ENCODE results near the gene MORC3.
"Not testable (repeated sequence)": the region's sequence is repeated elsewhere in the genome, so short reads cannot be mapped to it uniquely, and the experiment has no call there.

Gene MORC3, protein sequence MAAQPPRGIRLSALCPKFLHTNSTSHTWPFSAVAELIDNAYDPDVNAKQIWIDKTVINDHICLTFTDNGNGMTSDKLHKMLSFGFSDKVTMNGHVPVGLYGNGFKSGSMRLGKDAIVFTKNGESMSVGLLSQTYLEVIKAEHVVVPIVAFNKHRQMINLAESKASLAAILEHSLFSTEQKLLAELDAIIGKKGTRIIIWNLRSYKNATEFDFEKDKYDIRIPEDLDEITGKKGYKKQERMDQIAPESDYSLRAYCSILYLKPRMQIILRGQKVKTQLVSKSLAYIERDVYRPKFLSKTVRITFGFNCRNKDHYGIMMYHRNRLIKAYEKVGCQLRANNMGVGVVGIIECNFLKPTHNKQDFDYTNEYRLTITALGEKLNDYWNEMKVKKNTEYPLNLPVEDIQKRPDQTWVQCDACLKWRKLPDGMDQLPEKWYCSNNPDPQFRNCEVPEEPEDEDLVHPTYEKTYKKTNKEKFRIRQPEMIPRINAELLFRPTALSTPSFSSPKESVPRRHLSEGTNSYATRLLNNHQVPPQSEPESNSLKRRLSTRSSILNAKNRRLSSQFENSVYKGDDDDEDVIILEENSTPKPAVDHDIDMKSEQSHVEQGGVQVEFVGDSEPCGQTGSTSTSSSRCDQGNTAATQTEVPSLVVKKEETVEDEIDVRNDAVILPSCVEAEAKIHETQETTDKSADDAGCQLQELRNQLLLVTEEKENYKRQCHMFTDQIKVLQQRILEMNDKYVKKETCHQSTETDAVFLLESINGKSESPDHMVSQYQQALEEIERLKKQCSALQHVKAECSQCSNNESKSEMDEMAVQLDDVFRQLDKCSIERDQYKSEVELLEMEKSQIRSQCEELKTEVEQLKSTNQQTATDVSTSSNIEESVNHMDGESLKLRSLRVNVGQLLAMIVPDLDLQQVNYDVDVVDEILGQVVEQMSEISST

DNA sequence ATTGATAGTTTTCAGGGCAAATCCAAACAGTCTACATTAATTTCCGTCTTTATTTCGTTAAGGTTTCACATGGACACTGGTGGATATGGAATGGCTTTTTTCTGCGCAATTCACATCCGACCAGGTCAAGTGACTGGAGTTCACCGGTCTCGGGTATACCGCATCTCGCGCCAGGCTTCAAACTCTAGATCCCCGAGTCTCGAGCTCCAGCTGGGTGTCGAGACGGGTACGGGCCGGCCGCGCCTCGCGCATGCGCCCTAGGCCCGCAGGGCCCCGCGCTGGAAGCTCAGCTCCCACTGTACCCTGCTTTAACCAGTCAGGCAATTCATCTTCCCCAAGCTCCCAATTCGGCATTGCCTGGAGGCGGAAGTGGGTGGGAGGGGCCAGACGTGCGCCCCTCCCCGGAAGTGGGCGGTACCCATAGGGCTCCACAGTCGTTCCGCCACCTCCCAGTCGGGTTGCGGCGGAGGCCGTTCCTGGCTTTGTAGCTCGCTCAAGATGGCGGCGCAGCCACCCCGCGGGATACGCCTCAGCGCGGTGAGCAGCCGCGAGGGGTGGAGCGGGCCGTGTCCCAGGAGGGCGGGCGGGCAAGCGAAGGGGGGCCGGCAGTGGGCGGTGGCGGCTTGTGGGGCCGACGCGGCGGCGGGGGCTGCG, at the start of gene MORC3:
Gene MORC3 (plus strand): TSS at position 431 of the 654 bp plus-strand sequence. CDS start 68 bp downstream, at position 499.
- peak; percentile 99 for DNase-seq

DNA sequence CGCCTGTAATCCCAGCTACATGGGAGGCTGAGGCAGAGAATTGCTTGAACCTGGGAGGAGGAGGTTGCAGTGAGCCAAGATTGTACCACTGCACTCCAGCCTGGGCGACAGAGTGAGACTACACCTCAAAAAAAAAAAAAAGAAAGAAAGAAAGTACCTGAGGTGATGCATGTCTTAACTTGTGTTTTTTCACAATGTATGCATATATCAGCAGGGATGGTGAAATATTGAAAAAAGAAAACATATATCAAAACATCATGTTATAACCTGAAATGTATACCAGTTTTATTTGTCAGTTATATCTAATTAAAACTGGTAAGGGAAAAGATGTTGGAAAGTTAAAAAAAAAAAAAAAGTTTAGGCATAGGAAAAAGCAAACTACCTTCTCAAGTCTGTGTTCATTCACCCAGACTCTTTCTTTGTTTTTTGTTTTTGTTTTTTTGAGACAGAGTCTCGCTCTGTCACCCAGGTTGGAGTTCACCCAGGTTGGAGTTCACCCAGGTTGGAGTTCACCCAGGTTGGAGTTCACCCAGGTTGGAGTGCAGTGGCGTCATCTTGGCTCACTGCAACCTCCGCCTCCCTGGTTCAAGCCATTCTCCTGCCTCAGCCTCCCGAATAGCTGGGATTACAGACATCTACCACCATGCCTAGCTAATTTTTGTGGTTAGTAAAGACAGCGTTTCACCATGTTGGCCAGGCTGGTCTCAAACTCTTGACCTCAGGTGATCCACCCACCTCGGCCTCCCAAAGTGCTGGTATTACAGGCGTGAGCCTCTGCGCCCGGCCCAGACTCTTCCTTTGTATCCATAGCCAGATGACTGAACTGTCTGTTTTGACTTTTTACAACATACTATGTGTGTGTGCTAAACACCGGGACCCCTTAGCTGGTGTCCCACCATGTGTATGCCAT, 49.0 kb upstream of the MORC3 start:
- not testable (repeated sequence) for DNase-seq

DNA sequence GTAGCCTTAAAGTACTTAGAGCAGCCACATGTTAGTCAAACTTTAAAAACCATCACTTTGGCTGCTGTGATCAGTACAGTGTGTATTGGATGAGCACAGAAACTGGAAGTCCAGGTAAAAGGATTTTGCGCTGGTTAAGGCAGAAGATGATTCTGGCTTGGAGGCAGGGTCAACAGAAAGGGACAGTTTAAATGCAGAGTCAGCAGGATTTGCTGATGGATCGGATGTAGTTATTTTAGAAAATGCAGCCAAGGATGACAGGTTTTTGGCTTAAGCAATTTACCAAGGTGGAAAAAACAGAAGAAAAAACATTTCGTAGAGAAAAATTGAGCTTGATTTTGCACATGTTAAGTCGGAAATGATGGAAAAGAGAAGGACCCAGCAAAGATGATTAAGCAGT, 45.9 kb upstream of the MORC3 start:
- no peak for DNase-seq

DNA sequence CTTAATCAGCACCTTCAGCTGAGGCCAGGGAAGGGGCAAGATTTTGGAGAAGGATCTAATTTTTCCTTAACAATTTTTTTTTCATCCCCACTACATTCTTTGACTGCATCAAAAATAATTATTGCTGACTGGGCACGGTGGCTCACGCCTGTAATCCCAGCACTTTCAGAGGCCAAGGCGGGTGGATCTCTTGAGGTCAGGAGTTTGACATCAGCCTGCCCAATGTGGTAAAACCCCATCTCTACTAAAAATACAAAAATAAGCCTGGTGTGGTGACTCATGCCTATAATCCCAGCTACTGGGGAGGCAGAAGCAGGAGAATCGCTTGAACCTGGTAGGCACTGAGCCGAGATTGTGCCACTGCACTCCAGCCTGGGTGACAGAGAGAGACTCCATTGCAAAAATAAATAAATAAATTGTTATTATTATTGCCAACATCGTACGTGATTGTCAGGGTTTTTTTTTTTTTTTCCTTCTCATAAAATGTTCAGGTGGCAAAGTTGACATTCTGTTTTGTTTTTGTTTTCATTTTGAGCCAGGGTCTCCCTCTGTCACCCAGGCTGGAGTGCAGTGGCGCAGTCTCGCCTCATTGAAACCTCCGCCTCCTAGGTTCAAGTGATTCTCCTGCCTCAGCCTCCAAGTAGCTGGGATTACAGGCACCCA, 37.3 kb upstream of the MORC3 start:
- no peak for DNase-seq

DNA sequence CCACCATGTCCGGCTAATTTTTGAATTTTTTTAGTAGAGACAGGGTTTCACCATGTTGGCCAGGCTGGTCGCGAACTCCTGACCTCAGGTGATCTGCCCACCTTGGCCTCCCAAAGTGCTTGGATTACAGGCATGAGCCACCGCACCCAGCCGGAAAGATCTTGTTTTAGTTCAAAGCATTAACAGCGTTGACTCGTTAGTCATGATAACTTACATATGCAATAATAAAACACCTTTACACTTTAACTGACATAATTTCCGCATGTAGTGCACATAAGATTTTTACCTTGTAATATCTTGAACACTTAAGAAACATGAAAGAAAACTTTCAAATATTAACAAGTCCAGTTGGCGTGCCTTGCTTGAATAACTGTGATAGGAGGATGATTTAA, 36.8 kb upstream of the MORC3 start:
- DNase-seq: not testable (repeated sequence)

DNA sequence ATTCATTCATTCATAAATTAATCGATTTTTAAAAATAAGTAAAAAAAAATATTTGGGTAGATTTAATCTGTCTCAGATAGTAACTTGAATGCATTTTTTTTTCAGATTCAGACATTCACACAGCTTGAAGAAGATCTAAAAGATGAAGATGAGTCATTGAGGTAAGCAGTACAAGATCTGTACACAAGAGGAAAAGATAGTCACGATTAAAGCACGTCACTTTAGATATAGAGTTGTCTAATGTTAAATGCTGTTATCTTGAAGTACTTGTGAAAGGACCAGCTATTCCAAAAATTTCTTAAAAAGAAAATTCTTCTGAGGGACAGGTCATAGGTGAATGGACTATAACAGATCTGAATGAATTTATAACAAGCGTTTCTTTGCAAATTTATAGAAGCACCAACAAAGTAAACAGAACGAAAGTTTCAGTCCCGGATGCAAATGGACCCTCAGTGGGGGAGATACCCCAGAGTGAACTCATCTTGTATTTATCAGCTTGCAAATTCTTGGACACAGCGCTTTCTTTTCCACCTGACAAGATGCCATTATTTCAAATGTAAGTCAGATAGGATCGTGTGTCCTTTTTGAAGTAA, 31.2 kb upstream of the MORC3 start:
- no peak for DNase-seq

DNA sequence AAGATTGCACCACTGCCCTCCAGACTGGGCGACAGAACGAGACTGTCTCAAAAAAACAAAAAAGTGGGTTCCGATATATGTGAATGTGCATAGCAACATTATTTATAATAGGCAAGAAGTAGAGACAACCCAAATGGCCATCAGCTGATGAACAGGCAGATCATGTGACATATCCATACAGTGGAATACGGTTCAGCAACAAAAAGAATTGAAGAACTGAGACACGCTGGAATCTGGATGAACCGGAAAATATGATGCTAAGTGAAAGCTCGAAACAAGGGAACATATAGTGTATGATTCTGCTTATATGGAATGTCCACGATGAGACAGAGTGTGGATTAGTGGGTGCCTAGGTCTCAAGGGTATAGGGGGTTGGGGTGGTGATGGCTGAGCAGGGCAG, 28.5 kb upstream of the MORC3 start:
- no peak for DNase-seq

DNA sequence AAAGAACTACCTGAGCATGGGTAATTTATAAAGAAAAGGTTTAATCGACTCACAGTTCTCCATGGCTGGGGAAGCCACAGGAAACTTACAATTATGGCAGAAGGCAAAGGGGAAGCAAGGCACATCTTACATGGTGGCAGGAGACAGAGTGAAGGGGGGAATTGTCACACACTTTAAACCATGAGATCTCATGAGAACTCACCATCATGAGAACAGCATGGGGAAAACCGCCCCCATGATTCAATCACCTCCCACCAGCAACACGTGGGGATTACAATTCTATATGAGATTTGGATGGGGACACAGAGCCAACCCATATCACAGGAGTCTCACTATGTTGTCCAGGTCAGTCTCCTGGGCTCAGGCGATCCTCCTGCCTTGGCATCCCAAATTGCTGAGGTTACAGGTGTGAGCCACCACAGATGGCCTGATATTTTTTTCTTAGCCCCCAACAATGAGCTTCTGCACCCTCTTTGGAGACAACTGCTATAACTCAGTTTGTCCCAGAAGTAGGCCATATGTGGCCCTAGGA, 22.5 kb upstream of the MORC3 start:
- DNase-seq: no peak

DNA sequence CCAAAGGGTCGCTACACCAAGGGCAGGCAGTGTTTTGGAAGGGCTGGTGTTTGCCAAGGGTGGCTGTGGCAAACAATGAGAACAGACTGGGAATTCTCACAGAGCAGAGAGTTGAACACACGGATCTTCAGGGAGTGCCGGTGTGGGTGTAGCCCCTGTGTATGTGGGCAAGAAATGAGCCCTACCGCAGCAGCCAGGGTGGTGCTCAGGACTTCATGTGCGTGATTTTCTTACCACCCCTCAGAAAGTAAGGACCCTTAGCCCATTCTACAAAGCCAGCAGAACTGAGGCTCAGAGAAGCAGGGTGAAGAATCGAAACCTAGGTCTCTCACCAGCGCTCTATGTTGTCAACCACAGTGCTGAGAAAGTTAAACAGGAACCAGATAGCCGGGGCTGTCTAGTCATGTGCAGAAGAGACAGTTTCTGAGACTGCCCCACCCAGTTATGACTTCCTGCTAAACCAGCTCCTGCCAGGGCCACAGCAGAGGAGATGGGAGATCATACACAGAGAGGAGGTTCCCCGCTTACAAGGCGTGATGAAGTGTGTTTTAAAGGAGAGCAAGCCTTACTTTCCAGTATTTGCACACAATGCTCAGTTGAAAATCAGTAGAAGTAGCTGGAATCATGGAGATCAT, 21.9 kb upstream of the MORC3 start:
- DNase-seq: peak; percentile 72

DNA sequence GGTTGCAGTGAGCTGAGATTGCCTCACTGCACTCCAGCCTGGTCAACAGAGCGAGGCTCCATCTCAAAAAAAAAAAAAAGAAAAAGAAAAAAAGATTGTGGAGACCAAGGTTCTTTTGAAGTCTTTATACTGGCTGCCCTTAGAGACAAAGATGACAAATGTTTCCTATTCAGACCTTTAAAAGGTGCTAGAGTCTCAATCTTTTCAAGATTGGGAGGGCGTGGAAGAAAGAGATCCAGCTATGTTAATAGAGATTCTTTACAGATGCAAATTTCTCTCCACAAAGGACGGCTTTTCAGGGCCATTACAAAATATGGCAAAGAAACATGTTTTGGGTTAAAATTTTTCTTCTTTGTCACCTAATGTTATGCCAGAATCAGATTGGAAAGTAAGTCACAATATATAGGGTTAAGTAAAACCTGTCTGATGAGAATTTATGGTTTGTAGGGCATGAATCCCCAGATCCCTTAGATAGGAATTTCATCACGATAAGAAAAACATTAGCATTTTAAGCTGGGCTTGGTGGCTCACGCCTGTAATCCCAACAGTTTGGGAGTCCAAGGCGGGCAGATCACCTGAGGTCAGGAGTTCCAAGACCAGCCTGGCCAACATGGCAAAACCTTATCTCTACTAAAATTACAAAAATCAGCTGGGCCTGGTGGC, 13.0 kb upstream of the MORC3 start:
- DNase-seq: no peak

DNA sequence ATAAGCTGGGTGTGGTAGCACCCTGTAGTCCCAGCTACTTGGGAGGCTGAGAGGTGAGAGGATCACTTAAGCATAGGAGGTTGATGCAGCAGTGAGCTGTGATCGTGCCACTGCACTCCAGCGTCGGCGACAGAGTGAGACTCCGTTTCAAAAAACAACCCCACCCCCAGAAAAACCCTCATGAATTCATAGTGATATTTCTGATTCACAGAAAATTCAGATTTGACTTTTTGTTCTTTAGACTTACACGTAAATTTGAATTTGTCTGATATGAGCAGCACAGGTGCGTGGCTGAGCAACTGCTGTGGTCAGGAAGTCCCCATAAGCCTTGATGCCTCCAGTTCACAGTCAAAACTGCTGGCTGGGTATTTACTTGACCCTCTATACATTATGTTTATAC, 10.0 kb upstream of the MORC3 start:
- peak; percentile 67 for DNase-seq

DNA sequence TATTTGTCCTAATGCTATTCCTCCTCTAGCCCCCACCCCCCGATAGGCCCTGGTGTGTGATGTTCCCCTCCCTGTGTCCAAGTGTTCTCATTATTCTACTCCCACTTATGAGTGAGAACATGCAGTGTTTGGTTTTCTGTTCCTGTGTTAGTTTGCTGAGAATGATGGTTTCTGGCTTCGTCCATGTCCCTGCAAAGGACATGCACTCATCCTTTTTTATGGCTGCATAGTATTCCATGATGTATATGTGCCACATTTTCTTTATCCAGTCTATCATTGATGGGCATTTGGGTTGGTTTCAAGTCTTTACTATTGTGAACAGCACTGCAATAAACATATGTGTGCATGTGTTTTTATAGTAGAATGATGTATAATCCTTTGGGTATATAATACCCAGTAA, 6.6 kb upstream of the MORC3 start:
- DNase-seq: not testable (repeated sequence)

DNA sequence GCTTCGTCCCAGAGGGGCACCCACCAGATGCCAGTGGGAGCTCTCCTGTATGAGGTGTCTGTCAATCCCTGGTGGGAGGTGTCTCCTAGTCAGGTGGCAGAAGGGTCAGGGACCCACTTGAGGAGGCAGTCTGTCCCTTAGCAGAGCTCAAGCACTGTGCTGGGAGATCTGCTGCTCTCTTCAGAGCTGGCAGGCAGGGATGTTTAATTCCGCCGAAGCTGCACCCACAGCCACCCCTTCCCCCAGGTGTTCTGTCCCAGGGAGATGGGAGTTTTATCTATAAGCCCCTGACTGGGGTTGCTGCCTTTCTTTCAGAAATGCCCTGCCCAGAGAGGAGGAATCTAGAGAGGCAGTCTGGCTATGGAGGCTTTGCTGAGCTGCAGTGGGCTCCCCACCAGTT, 4.0 kb upstream of the MORC3 start:
- not testable (repeated sequence) for DNase-seq

DNA sequence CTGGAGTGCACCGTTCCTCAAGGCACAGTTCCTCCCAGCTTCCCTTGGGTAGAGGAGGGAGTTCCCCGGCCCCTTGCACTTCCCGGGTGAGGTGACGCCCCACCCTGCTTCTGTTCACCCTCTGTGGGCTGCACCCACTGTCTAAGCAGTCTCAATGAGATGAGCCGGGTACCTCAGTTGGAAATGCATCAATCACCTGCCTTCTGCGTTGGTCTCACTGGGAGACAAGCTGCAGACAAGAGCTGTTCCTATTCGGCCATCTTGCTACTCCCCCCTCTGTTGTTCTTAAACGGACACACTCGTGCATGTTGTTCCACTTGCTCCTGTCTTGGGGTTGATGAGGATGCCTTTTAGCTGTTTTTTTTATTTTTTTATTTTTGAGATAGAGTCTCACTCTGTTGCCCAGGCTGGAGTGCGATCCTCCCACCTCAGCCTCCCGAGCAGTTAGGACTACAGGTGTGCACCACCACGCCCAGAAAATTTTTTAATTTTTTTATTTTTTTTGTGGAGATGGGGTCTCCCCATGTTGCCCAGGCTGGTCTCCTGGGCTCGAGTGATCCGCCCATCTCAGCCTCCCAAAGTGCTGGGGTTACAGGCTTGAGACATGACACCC, 3.0 kb upstream of the MORC3 start:
- no peak for DNase-seq

DNA sequence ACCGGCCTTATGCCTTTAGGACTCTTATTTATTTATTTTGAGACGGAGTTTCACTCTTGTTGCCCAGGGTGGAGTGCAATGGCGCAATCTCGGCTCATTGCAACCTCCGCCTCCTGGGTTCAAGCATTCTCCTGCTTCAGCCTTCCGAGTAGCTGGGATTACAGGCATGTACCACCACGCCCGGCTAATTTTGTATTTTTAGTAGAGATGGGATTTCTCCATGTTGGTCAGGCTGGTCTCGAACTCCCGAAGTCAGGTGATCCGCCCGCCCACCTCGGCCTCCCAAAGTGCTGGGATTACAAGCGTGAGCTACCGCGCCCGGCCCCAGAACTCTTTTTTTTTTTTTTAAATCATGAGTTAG, 611 bp upstream of the MORC3 start:
- DNase-seq: not testable (repeated sequence)

DNA sequence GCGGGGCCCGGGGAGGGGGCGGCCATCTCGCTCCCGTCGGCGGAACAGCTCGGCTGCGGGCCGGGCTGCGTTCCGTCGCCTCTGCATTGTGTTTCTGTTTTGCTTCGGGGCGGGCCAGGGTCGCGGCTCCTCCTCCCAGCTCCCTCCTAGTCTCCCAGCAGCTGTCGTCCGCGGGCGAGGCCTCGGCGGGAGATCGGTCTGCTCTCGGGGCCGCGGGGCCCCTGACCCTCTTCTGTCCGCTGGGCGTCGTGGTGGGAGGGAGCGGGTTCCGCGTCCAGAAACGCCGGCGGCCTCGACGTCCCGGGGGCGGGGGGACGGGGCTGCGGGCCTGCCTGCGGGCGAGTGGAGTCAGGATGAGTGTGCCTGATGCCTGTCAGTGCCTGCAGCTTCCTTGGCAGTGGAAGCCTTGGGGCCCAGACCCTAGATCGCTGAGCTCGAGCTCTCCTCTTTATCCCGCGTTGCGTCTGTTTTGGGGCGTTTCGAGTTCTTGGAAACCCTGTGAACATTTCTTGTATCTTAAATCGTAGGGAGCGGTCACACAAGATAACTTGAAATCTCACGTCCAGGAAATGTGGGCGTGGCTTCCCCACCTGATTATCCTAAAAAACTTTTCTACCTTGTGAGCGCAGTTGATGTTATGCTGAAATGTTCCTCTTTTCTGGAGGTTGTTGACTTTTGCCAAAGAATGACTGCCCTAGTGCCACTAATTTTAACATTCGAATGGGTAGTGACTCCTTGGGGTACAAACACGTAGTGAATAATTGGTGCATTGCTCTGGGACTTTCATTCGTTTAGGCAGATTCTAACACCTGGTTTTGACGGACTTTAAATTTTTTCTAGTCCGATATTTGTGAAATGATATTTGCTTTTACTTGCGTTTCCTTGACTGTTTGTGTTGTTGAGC, 676 bp downstream of the MORC3 start:
- peak; percentile 83 for DNase-seq

DNA sequence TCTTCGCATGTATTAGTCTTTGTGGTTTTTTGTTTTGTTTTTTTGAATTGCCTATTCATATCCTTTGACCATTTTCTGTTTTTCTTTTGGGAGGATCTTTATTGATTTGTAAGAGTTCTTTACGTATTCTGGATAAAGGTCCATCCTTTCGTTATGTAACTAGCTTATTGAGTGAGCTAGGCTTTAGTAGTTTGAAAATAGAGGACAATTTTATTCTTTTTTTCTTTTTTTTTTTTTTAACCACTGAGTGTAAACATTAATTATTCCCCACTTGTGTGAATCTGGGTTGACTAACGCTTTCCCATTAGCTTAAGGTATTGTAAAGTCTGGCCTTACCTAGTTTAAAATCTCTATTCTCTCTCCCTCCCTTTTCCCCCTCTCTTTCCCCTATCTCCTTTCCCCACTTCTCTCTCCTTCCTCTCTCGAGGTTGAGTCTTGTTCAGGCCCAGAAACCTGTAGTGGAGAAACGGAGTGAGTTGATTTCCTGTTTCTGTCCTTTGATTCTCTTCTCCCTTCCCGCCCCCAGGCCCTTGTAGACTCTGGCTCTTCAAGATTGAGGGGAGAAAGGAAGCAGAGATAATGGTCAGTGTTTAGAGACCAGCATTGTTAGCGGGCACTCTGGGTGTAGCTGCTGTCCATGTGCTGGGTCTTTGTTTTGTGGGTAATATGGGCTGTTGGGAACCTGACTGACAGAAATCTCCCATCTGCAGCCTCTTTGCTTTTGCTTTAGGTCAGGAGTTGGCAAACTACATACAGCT, 1.5 kb downstream of the MORC3 start:
- peak; percentile 25 for DNase-seq

DNA sequence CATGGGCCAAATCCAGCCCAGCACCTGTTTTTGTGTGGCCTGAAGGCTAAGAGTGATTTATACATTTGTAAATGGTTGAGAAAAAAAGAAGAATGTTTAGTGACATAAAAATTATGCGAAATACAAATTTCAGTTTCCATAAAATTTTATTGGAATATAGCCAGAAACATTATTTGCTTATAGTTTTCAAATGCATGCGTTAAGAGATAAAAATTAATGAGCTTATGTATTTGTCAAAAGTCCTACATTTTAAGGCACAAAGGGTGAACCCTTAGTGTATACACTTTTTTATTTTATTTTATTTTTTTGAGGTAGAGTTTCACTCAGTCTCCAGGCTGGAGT, 2.1 kb downstream of the MORC3 start:
- DNase-seq: no peak
